ENCODE measurements around the gene ATP5ME. TPM values are rescaled to one million over a fixed set of nuclear protein-coding genes. Genes with fewer than 3 reads are reported as not detected.
A peak's percentile ranks its signal among the peaks of the same experiment; 100 is the strongest.

Gene ATP5ME
- total RNA-seq, 2 experiments from 2014 or later: 254 to 257 TPM

DNA sequence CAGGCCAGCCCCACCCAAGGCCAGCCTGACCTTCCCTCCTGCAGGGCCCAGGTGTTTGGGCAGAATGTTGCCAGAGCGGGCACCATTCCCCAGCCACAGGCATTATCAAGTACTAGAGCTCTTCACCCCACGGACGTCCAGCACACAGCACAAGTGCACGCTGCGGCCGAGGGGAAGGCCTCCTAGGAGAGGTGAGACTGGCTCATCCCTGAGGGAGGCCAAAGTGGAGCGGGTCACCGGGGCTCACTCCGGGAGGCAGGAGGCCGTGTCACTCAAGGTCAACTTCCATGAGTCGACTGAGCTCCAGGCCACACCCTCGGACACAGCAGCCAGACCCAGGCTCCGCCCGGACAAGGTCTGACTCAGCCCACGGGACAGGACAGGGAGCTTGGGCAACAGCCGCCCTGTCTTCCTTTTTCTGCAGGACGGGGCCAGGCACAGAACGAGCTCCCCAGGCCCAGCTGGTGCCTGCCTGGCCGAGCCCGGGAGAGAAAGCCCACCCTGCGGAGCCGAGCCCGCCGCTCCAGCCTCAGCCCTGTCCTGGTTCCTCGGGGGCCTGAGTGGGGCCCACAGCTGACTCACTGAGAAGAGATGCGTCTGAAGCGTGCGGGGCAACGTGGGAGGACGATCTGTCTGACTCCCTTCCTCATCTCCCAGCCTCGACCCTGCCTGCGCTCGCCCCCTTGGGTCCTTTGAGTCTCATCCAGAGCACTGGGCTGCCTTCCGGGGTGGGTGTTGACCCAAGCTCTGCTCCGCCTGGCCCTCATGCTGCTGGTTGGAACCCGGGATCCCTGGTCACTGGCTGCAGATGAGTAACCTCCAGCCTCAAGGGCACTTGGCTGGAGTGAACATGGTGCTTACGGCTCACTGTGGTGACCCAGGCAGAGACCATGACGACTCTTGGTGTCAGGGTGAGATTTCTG is 13.2 kb upstream of the ATP5ME start:
- Mint-ChIP-seq H3K27me3 (ENCODE audit: low read depth) (peaks cover 19% of the 10 kb centered on the region), H3K9me3 (no peaks in the 10 kb centered on the region), H3K36me3 (ENCODE audit: low read depth) (no peaks in the 10 kb centered on the region), H3K4me3 (no peak overlapping the region), H3K27ac (no peak overlapping the region), H3K4me1 (ENCODE audit: low read depth) (no peaks in the 10 kb centered on the region)
- DNase-seq: no peak
- CTCF ChIA-PET: interaction anchor here (0.6 kb wide), 1 partner anchor 13 kb away, joined by 3 read pairs; no protein-coding TSS in a partner anchor
- intact Hi-C loops (cut with micrococcal nuclease): no loop called here

DNA sequence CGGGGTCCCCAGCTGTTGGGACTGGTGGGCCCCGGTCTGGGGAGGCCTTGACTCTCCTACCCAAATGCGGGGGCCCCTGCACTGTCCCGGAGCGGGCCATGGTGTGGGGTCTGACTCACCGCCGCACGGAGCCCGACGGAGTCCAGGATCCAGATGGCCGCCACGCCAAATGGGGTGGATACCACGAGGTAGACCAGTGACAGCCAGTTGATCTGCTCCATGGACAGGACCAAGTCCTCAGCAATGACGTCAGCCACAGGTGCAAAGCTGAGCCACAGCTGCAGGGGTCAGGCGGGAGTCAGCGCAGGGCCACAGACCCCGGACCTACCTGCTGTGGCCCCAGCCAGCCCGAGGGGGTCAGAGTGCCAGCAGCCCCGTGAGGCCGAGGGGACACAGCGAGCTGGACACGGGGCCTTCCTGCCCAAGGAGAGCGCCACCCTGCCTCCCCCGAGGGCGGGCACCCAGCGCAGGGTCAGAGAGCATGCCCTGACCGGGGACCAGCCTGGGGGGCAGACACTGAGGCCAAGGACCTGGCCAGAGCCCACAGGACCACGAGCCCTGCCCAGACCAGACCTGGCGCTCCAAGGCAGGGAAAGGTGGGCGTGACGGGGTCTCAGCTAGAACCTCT is 12.5 kb upstream of the ATP5ME start:
- intact Hi-C loops (cut with micrococcal nuclease): no loop called here
- H3K9me3 Mint-ChIP-seq: no peaks in the 10 kb centered on the region
- peaks cover 19% of the 10 kb centered on the region for H3K27me3 Mint-ChIP-seq (ENCODE audit: low read depth)
- CTCF ChIA-PET: no interaction called here
- DNase-seq: no peak
- no peaks in the 10 kb centered on the region for H3K36me3 Mint-ChIP-seq (ENCODE audit: low read depth)
- no peak overlapping the region for H3K4me3 Mint-ChIP-seq
- H3K4me1 Mint-ChIP-seq (ENCODE audit: low read depth): no peaks in the 10 kb centered on the region
- H3K27ac Mint-ChIP-seq: no peak overlapping the region

DNA sequence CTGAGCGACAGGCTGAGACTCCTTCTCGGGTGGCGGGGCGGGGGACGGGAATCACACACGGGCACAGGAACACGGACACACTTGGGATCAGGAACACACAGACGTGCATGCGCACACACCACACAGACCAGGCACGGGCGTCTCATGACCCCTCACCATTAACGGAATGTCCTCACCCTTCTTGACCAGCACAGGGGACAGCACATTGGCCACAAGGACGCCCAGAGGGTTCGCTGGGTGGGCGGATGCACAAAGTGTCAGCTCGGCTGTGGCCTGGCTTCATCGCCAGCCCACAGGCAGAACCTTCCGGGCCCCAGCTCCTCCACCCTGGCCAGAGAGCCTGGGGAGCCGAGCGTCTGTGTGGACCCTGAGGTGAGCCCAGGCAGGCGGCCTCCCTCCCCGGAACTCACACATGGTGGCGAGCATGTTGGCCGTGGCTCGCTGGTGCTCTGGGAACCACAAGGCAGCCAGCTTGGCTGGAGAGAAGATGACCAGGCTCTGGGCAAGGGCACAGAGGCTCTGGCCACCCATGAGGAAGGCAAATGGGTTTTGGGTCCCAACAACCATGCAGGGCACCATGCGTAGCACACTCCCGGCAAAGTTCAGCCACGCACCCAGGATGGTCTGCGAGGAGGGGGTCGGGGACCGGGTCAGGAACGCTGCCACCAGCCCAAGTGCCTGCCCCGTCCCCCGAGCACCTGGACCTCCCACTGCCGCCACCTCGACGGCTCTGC is 11.8 kb upstream of the ATP5ME start:
- Mint-ChIP-seq H3K27ac (no peak overlapping the region), H3K36me3 (ENCODE audit: low read depth) (no peaks in the 10 kb centered on the region), H3K4me3 (no peak overlapping the region), H3K27me3 (ENCODE audit: low read depth) (peaks cover 18% of the 10 kb centered on the region), H3K4me1 (ENCODE audit: low read depth) (peaks cover under 1% of the 10 kb centered on the region), H3K9me3 (no peaks in the 10 kb centered on the region)
- DNase-seq: no peak
- CTCF ChIA-PET: no interaction called here
- intact Hi-C loops (cut with micrococcal nuclease): no loop called here

DNA sequence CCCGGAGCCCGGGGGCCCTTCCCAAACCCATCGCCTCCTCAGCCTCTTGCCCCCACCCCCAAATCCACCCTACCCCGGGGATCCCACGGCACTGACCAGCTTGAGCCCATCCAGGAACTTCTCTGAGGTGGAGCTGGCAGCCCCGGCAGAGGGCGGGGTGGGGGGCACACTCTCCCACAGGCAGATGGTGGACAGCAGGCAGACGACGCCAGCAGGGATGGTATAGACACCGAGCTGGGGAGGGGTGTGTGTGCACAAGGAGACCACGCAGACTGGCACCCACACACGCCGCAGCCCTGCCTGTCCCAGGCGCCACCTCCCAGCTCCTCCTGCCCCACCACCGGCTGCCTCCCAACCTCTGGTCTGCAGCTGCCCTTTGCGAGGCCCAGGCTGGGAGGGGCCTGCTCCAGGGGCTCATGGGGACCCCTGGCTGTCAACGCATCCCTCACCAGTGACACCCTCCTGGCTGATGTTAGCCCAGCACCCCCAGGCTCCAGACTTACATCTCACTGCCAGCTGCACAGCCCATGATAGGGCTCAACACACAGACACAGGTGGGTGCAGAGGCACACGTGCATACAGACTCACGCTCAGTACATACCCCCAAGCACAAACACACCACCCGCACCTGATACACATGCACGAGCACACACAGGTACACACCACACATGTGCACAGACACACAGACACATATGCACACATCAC is 10.7 kb upstream of the ATP5ME start:
- H3K27ac Mint-ChIP-seq: no peak overlapping the region
- H3K36me3 Mint-ChIP-seq (ENCODE audit: low read depth): no peaks in the 10 kb centered on the region
- DNase-seq: no peak
- CTCF ChIA-PET: interaction anchor here (1.6 kb wide), 1 partner anchor 10 kb away, joined by 9 read pairs; the partner anchor contains the start of genes ATP5ME and MYL5
- intact Hi-C loops (cut with micrococcal nuclease): no loop called here
- H3K9me3 Mint-ChIP-seq: no peaks in the 10 kb centered on the region
- H3K4me1 Mint-ChIP-seq (ENCODE audit: low read depth): peaks cover 3% of the 10 kb centered on the region
- H3K4me3 Mint-ChIP-seq: no peak overlapping the region
- H3K27me3 Mint-ChIP-seq (ENCODE audit: low read depth): peaks cover 9% of the 10 kb centered on the region

DNA sequence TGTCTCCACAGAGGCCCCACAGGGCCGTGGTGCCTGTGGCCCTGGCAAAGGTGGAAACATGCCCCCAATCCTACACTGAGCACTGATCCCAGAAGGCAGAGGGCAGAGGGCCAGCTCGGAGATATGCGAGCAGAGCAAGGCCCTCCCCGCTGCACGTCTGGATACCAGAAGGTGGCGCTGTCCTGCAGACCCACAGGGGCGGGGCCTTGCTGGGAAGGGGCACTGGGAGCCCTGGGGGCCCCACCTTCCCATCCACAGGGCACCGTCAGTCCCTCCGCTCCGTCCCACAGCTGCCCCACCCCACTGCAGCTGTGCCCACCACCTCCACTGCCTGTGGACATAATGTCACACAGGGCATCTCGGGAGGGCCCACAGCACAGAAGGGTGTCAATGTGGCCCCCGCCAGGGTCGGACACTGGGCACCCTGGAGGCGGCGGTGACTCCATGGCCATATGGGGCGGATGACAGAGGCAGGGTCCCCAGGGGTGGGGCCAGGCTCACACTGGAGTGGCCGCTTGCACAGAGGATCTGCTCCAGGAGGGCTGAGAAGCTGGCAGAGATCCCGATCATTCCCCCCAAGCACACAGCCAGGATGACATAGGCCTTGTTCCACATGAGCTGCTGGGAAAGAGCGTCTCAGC is 10.0 kb upstream of the ATP5ME start:
- CTCF ChIA-PET: interaction anchor here (1.6 kb wide), 1 partner anchor 9 kb away, joined by 9 read pairs; the partner anchor contains the start of genes ATP5ME and MYL5
- H3K4me1 Mint-ChIP-seq (ENCODE audit: low read depth): peaks cover 3% of the 10 kb centered on the region
- H3K27me3 Mint-ChIP-seq (ENCODE audit: low read depth): peaks cover 9% of the 10 kb centered on the region
- no peak overlapping the region for H3K4me3 Mint-ChIP-seq
- peak; percentile 57 for DNase-seq
- H3K27ac Mint-ChIP-seq: no peak overlapping the region
- H3K36me3 Mint-ChIP-seq (ENCODE audit: low read depth): no peaks in the 10 kb centered on the region
- intact Hi-C loops (cut with micrococcal nuclease): no loop called here
- no peaks in the 10 kb centered on the region for H3K9me3 Mint-ChIP-seq

DNA sequence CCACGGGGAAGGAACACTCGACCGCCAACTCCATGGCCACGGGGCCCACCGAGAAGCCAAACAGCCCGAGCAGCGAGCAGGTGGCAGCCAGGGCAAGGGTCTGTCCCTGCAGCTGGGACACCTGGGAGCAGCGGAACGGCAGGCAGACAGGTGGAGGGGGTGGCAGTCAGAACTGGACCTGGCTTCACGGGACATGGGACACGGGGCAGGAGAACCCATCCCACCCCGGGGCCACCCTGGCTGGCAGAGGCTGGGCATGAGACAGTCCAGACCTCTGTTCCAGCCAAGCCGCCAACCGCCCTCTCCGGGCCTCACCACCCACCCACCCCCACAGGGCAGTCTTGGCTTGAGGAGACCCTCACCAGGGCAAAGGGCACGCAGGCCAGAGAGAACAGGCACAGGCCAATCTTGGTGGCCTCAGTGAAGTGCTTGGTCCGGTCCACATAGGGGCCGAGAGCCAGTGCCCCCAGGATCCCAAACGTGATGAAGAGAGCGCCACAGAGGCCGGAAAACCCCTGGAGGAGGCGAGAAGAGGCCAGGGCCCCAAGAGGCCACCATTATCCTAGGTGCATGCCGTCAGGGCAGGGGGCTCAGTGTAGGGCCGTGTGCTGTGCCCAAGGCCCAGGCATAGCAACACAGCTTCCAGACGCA is 9.3 kb upstream of the ATP5ME start:
- CTCF ChIA-PET: interaction anchor here (1.6 kb wide), 1 partner anchor 8 kb away, joined by 9 read pairs; the partner anchor contains the start of genes ATP5ME and MYL5
- intact Hi-C loops (cut with micrococcal nuclease): no loop called here
- Mint-ChIP-seq H3K27me3 (ENCODE audit: low read depth) (peaks cover 9% of the 10 kb centered on the region), H3K36me3 (ENCODE audit: low read depth) (no peaks in the 10 kb centered on the region), H3K27ac (no peak overlapping the region), H3K9me3 (no peaks in the 10 kb centered on the region), H3K4me3 (no peak overlapping the region), H3K4me1 (ENCODE audit: low read depth) (peaks cover 3% of the 10 kb centered on the region)
- DNase-seq: no peak

DNA sequence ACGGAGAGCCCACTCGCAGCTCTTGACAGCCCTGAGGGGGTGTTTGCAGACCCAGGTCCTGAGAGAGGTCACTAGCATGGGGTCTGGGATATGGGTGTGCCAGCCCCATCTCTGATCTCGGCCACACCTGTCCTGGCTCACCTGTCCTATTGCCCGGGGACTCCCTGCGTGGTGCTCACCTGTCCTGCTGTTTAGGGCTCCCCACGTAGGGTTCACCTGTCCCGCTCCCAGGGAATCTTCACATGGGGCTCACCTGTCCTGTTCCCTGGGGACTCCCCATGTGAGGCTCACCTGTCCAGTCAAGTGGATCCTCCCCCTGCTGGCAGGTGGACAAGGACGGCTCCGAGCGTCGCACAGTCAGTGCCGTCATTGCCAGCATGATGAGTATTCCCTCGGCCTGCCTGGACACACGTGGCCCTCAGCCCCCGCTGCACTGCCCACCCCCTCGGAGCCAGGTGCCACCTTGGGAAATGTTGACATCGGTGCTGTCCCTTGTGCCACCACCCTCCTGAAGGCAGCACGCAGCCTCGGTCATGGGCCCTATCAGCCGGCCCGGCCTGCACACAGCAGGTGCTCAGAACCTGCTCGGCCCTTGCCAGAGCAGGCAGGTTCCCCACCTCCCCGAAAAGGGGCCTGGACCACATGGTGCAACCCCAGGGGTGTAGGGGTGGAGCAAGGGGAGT is 8.6 kb upstream of the ATP5ME start:
- no peaks in the 10 kb centered on the region for H3K9me3 Mint-ChIP-seq
- peaks cover 3% of the 10 kb centered on the region for H3K4me1 Mint-ChIP-seq (ENCODE audit: low read depth)
- CTCF ChIA-PET: no interaction called here
- peaks cover 5% of the 10 kb centered on the region for H3K27me3 Mint-ChIP-seq (ENCODE audit: low read depth)
- no peak overlapping the region for H3K27ac Mint-ChIP-seq
- no peak for DNase-seq
- intact Hi-C loops (cut with micrococcal nuclease): no loop called here
- no peak overlapping the region for H3K4me3 Mint-ChIP-seq
- no peaks in the 10 kb centered on the region for H3K36me3 Mint-ChIP-seq (ENCODE audit: low read depth)

DNA sequence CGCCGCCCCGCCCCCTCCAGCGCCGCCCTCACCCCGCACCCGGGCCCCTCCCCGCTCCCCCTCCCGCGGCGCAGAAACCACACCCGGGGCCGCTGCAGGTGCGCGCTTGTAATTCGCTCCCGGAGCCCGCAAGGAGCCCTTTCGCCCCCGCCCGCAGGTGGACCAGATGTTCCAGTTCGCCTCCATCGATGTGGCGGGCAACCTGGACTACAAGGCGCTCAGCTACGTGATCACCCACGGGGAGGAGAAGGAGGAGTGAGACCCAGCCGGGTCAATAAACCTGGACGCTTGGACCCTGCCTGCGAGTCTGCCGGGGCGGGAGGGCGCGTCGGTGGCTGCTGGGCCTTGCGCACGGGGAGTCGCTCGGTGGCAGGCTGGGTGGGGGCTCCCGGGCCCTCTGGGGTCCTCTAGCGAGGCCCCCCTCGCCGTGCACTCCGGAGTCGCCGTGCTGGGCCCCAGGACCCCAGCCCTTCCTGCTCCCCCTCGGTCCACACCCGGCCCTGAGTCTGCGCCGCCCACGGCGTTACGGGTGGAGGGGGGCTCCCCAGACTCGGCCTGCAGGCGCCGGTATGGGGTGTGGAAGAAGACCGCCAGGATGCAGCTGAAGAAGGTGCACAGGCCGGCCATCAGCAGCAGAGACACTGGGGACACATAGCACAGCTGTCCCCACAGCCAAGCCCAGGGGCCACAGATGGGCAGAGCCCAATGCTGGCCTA is 7.8 kb upstream of the ATP5ME start:
- Mint-ChIP-seq H3K27ac (no peak overlapping the region), H3K36me3 (ENCODE audit: low read depth) (no peaks in the 10 kb centered on the region), H3K27me3 (ENCODE audit: low read depth) (peaks cover 4% of the 10 kb centered on the region), H3K4me1 (ENCODE audit: low read depth) (peaks cover 3% of the 10 kb centered on the region), H3K9me3 (no peaks in the 10 kb centered on the region), H3K4me3 (no peak overlapping the region)
- CTCF ChIA-PET: no interaction called here
- DNase-seq: no peak
- intact Hi-C loops (cut with micrococcal nuclease): no loop called here

DNA sequence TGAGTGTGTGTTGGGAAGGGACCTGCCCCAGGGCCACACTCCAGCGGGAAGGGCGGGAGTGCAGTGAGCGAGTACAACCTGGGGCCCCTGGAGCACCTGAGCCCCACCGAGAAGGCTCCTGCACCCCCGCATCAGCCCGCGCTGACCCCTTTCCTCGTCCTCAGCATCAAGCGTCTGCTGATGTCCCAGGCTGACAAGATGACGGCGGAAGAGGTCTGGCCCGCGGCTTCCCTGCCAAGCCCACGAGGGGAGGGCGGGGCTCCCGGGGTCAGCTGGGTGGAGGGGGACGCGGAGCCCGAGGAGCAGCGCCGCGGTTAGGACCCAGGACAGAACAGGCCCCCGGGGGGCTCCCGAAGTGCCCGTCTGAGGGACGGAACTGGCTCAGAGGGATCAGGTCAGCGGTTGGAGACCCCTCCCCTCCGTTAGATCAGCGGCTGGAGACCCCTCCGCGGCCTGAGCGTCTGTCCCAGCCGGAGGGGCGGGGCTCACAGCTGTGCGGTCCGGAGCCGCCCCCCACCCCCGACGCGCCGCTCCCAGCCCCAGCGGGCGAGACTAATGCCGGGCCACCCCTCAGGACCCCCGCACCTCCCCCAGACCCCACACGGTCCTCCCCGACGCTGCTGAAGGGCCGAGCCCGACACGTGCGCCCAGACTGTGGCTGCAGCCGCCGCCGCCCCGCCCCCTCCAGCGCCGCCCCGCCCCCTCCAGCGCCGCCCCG is 7.0 kb upstream of the ATP5ME start:
- no peaks in the 10 kb centered on the region for H3K36me3 Mint-ChIP-seq (ENCODE audit: low read depth)
- H3K4me3 Mint-ChIP-seq: peak overlapping the region; percentile 18
- peak; percentile 33 for DNase-seq
- intact Hi-C loops (cut with micrococcal nuclease): no loop called here
- H3K27me3 Mint-ChIP-seq (ENCODE audit: low read depth): peaks cover 4% of the 10 kb centered on the region
- peaks cover 4% of the 10 kb centered on the region for H3K4me1 Mint-ChIP-seq (ENCODE audit: low read depth)
- CTCF ChIA-PET: no interaction called here
- H3K27ac Mint-ChIP-seq: no peak overlapping the region
- no peaks in the 10 kb centered on the region for H3K9me3 Mint-ChIP-seq

DNA sequence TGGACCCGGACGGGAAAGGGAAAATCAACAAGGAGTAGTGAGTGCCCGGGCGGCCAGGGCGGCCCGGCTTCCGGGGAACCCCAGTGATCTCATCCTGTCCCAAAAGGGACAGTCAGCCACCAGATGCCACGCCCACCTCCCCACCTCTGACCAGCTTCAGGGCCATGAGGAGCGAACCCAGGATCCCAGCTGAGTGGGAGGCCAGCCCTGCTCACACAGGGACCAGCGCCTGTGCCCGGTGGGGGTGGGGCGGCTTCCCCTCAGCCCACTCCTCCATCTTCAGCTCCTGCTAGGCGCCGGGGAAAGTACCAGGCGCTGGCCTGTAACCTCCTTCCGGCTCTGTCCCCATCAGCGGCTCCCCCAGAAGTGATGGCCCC is 6.5 kb upstream of the ATP5ME start:
- CTCF ChIA-PET: no interaction called here
- Mint-ChIP-seq H3K27me3 (ENCODE audit: low read depth) (peaks cover 4% of the 10 kb centered on the region), H3K36me3 (ENCODE audit: low read depth) (no peaks in the 10 kb centered on the region), H3K4me3 (peak overlapping the region; percentile 18), H3K4me1 (ENCODE audit: low read depth) (peaks cover 8% of the 10 kb centered on the region), H3K27ac (no peak overlapping the region), H3K9me3 (no peaks in the 10 kb centered on the region)
- no peak for DNase-seq
- intact Hi-C loops (cut with micrococcal nuclease): no loop called here
